Parathyroid adenoma (tissue), 2 donors: ENCODE results near the gene LRRTM3.

Source experiments
- H2AFZ ChIP-seq: fragments of 300-600 bp; sonication (generic); one replicate; pipeline ENCODE4 v1.7.0; 2017; ENCODE audit warnings: antibody characterized with exemption, mild to moderate bottlenecking
- H3K27ac ChIP-seq: fragments of 300-600 bp; sonication (generic); one replicate; pipeline ENCODE4 v1.7.0; 2017
- H3K27me3 ChIP-seq: fragments of 300-600 bp; sonication (generic); one replicate; pipeline ENCODE4 v1.7.0; 2017; ENCODE audit warnings: low read length; ENCODE audit not compliant: control insufficient read depth, insufficient read depth
- H3K36me3 ChIP-seq: fragments of 300-600 bp; sonication (generic); one replicate; pipeline ENCODE4 v1.7.0; 2017; ENCODE audit warnings: low read length; ENCODE audit not compliant: control insufficient read depth, insufficient read depth
- H3K4me1 ChIP-seq: fragments of 300-600 bp; sonication (generic); one replicate; pipeline ENCODE4 v1.7.0; 2017; ENCODE audit warnings: control low read depth
- H3K4me2 ChIP-seq: fragments of 300-600 bp; sonication (generic); one replicate; pipeline ENCODE4 v1.7.0; 2017; ENCODE audit warnings: low read length
- H3K4me3 ChIP-seq: fragments of 300-600 bp; sonication (generic); one replicate; pipeline ENCODE4 v1.7.0; 2017; ENCODE audit warnings: low read depth, low read length
- H3K79me2 ChIP-seq: fragments of 300-600 bp; sonication (generic); one replicate; pipeline ENCODE4 v1.7.0; 2017; ENCODE audit warnings: control low read depth
- H3K9ac ChIP-seq: fragments of 300-600 bp; sonication (generic); one replicate; pipeline ENCODE4 v1.7.0; 2017; ENCODE audit warnings: mild to moderate bottlenecking
- H3K9me3 ChIP-seq: fragments of 300-600 bp; sonication (generic); one replicate; pipeline ENCODE4 v1.7.0; 2017; ENCODE audit warnings: low read length; ENCODE audit not compliant: control insufficient read depth
- TF ChIP-seq, protein P1 (sequence below): fragments of 300-600 bp; sonication (generic); IDR thresholded peaks from one replicate; pipeline ENCODE4 v1.7.0; 2017; ENCODE audit warnings: antibody characterized with exemption, mild to moderate bottlenecking
- donor health status: primary hyperparathyroidism.

Gene LRRTM3

DNA sequence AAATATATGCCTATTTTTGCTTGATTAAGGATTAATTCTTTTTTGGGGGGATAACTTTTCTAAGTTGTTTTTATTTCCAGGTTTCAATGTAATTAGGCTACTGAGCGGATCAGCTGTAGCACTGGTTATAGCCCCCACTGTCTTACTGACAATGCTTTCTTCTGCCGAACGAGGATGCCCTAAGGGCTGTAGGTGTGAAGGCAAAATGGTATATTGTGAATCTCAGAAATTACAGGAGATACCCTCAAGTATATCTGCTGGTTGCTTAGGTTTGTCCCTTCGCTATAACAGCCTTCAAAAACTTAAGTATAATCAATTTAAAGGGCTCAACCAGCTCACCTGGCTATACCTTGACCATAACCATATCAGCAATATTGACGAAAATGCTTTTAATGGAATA is 1.0 kb downstream of the LRRTM3 start:
- Histone ChIP-seq H3K27me3 (no peaks in the 10 kb centered on the region), H3K4me2 (no peak overlapping the region), H3K9ac (no peak overlapping the region), H3K79me2 (no peaks in the 10 kb centered on the region), H2AFZ (no peak overlapping the region), H3K27ac (no peak overlapping the region), H3K4me1 (no peaks in the 10 kb centered on the region), H3K9me3 (no peaks in the 10 kb centered on the region), H3K4me3 (no peak overlapping the region), H3K36me3 (no peaks in the 10 kb centered on the region)
- TF ChIP-seq, protein P1, sequence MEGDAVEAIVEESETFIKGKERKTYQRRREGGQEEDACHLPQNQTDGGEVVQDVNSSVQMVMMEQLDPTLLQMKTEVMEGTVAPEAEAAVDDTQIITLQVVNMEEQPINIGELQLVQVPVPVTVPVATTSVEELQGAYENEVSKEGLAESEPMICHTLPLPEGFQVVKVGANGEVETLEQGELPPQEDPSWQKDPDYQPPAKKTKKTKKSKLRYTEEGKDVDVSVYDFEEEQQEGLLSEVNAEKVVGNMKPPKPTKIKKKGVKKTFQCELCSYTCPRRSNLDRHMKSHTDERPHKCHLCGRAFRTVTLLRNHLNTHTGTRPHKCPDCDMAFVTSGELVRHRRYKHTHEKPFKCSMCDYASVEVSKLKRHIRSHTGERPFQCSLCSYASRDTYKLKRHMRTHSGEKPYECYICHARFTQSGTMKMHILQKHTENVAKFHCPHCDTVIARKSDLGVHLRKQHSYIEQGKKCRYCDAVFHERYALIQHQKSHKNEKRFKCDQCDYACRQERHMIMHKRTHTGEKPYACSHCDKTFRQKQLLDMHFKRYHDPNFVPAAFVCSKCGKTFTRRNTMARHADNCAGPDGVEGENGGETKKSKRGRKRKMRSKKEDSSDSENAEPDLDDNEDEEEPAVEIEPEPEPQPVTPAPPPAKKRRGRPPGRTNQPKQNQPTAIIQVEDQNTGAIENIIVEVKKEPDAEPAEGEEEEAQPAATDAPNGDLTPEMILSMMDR, result no peak

DNA sequence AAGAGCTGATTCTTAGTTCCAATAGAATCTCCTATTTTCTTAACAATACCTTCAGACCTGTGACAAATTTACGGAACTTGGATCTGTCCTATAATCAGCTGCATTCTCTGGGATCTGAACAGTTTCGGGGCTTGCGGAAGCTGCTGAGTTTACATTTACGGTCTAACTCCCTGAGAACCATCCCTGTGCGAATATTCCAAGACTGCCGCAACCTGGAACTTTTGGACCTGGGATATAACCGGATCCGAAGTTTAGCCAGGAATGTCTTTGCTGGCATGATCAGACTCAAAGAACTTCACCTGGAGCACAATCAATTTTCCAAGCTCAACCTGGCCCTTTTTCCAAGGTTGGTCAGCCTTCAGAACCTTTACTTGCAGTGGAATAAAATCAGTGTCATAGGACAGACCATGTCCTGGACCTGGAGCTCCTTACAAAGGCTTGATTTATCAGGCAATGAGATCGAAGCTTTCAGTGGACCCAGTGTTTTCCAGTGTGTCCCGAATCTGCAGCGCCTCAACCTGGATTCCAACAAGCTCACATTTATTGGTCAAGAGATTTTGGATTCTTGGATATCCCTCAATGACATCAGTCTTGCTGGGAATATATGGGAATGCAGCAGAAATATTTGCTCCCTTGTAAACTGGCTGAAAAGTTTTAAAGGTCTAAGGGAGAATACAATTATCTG is 1.6 kb downstream of the LRRTM3 start:
- Histone ChIP-seq H3K27ac (no peak overlapping the region), H3K4me3 (no peak overlapping the region)

DNA sequence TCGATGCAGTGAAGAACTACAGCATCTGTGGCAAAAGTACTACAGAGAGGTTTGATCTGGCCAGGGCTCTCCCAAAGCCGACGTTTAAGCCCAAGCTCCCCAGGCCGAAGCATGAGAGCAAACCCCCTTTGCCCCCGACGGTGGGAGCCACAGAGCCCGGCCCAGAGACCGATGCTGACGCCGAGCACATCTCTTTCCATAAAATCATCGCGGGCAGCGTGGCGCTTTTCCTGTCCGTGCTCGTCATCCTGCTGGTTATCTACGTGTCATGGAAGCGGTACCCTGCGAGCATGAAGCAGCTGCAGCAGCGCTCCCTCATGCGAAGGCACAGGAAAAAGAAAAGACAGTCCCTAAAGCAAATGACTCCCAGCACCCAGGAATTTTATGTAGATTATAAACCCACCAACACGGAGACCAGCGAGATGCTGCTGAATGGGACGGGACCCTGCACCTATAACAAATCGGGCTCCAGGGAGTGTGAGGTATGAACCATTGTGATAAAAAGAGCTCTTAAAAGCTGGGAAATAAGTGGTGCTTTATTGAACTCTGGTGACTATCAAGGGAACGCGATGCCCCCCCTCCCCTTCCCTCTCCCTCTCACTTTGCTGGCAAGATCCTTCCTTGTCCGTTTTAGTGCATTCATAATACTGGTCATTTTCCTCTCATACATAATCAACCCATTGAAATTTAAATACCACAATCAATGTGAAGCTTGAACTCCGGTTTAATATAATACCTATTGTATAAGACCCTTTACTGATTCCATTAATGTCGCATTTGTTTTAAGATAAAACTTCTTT is 2.3 kb downstream of the LRRTM3 start:
- H3K9me3 ChIP-seq, result no peaks in the 10 kb centered on the region
- H3K27me3 ChIP-seq, result no peaks in the 10 kb centered on the region
- H3K9ac ChIP-seq, result no peak overlapping the region
- H3K36me3 ChIP-seq, result no peaks in the 10 kb centered on the region
- H2AFZ ChIP-seq, result no peak overlapping the region
- H3K4me3 ChIP-seq, result no peak overlapping the region
- TF ChIP-seq, protein P1, result no peak
- no peaks in the 10 kb centered on the region for H3K4me1 ChIP-seq
- H3K4me2 ChIP-seq, result no peak overlapping the region
- no peaks in the 10 kb centered on the region for H3K79me2 ChIP-seq
- H3K27ac ChIP-seq, result no peak overlapping the region

More for the DNA sequence above, 1.6 kb downstream of the LRRTM3 start:
- H3K79me2 ChIP-seq, result no peaks in the 10 kb centered on the region
- H3K9ac ChIP-seq, result no peak overlapping the region
- H3K4me1 ChIP-seq, result no peaks in the 10 kb centered on the region
- TF ChIP-seq, protein P1, result no peak
- no peaks in the 10 kb centered on the region for H3K9me3 ChIP-seq
- no peak overlapping the region for H3K4me2 ChIP-seq
- H3K27me3 ChIP-seq, result no peaks in the 10 kb centered on the region
- no peaks in the 10 kb centered on the region for H3K36me3 ChIP-seq
- H2AFZ ChIP-seq, result no peak overlapping the region

DNA sequence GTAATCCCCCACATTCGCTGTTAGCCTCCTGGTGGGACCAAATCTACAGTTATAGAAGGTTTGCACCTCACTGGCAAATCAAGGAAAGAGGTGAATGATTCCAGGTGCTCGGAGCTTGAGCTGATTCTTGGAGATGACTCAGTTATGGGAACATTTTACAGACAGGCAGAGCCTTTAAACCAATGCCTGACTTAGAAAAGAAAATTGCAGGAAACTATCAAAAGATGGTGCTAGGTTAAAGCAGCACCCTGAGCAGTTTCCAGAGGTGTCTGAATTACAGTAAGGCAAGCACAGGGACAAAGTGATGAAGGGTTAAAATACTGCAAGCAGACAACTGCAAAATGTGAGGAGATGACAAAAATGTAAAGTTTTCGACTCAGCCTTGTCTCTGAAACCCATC is 2.9 kb downstream of the LRRTM3 start:
- Histone ChIP-seq H3K4me2 (no peak overlapping the region), H3K27me3 (no peaks in the 10 kb centered on the region), H3K9me3 (no peaks in the 10 kb centered on the region), H3K9ac (no peak overlapping the region), H3K36me3 (no peaks in the 10 kb centered on the region), H3K4me1 (no peaks in the 10 kb centered on the region), H3K27ac (no peak overlapping the region), H3K79me2 (no peaks in the 10 kb centered on the region), H3K4me3 (no peak overlapping the region), H2AFZ (no peak overlapping the region)
- TF ChIP-seq, protein P1, result no peak
